GM10847 (cell line): Measurements from ENCODE around the gene ASCC1.

ENCODE experiments used
- POLR2A ChIP-seq: IDR thresholded peaks from 2 replicates; pipeline ENCODE4 v1.6.1; 2011; ENCODE audit not compliant: insufficient read length; ENCODE audit errors: extremely low read depth

Gene ASCC1

DNA sequence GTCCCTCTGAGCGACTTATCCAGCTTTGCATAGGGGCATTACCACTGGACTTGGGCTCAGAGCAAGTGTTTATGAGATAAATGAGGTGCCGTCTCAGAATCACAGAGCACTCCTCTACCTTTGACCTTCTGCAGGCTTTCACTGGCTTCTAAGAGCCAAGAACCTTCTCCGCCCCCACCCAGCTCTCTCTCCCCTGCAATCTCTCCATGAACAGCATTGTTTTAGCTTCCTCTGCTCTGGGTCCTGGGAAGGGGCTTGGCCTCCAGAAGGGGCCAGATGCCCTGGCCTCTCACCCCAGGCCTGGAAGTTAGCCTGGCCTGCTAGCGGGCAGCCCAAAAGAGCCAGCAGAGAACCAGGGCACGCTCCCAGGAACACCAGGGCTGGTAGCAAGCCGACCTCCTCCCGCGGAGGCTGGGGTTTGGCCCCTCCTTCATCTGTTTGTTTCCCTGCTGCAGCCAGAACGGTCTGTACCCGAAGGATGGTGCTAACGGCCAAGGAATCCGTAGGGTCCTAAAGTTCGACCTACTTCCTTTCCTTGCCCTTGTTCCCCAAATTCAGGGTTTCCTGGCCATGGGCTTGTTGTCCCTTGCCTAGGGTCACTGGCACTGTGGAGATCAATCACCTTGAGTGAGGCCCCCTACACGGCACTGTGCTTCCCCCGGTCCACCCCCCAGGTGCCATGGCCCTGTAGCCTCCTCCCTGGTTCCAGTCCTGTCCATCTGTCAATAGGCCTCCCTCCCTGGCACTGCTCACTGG, 38.9 kb upstream of the ASCC1 start:
- TF ChIP-seq POLR2A, result peak; percentile 21

DNA sequence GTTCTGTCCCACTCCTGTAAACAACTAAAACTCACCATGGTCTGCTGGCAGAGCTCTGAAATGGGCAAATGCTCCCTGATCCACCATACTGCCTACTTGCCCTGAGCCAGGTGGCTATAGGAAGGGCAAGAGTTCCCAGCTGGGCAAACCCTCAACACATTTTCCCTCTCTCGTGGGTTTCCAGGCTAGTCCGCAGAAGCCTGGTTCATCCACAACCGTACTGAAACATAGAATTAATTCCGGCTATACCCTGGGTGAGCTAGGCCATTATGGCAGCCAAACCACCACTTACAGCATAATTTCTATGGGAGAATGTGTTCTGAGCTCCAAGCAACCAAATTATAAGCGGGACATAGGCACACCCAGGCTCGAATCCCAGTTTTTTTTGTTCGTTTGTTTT, 37.5 kb upstream of the ASCC1 start:
- TF ChIP-seq POLR2A, result no peak

DNA sequence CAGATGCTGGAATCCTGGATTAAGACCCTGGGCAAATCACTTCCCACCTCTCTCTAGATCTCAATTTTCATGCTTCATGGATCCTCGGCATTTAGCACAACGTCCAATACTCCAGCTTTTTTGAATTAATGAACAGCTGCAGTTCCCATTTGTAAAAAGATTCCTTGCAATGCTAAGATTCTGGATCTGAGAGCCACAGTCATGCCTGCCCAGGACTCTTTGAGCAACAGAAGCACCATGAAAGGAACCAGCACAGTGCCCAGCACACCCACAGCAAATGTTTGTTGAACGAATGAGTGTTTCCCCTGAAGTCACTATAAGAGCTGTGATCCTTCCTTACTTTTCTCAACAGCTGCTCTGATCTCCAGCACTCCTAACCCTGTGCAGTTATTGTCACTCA, 36.9 kb upstream of the ASCC1 start:
- TF ChIP-seq POLR2A, result no peak

GRCh38 chr10:72251635-72252034, 35.6 kb upstream of the ASCC1 start:
- TF ChIP-seq POLR2A, result no peak

- no peak for TF ChIP-seq POLR2A
These were observed 34.6 kb upstream of the ASCC1 start for GRCh38 chr10:72250666-72251065.

- peak; percentile 55 for TF ChIP-seq POLR2A
These were observed 32.5 kb upstream of the ASCC1 start for GRCh38 chr10:72248468-72249151.

DNA sequence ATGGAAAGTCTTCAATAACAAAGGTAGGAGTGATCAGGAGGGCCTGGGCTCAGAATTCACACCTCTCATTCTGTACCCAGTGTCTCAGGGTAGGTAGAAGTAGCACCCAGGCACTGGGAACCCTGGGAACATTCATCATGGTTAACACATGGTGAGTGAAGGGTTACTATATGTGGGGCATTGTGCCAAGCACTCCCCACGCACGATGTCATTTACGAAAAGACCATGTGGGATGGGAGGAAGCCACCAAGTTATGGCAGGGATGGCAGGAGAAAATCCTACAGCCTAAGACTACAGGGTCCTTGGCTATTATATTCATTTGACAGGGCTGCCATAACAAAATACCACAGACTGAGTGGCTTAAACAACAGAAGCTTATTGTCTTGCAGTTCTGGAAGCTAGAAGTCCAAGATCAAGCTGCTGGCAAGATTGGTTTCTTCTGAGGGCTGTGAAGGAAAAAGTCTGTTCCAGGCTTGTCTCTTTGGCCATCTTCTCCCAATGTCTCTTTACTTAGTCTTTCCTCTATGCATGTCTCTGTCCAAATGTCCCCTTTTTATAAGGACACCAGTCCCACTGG, 30.0 kb upstream of the ASCC1 start:
- no peak for TF ChIP-seq POLR2A

DNA sequence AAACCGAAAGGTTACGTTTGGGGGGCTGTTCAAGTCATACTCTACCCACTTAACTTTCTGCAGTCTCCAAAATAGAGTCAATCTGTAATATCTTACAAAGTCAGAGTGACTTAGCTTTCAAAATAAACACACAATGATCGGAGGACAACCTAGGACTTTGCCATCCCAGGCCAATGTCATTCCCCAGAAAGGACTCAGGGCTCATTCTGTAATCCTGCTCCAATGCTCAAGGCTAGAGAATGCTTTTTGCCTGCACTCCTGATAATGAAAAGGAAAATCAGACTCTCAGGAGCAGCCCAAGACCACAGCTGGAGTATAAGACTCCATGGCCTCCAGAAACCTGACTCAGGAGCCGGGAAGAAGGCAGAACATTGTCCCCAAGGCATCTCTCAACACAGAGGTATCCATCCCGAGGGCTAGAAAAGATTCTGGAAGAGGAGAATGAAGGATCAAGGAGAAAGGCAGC, 28.5 kb upstream of the ASCC1 start:
- TF ChIP-seq POLR2A, result no peak

DNA sequence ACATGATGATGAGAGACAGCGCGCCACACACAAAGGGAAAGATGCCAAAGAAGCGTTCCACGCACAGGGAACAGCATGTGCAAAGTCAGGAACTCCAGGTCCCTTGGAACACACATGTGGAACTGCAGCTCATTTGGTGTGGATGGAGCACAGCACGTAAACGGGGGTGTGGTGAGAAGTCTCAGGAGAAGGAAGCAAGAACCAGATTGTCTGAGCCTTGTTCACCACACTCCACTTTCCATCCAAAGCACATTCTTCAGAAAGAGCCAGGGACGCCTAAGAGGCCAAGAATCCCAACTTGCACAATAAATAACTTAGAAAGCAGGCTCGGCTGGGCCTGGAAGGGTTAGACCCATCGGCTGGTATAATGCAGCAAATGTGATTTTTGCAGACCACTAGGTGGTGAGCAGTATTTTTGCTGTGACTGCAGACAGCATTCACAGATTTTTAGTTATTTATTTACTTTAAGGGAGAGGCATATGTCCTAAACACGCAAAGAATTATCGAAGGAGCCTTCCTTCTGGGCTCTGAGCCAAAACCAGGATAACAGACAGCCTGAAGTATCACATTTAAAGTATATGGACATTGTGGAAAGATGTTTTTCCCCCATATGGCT, 27.9 kb upstream of the ASCC1 start:
- no peak for TF ChIP-seq POLR2A

DNA sequence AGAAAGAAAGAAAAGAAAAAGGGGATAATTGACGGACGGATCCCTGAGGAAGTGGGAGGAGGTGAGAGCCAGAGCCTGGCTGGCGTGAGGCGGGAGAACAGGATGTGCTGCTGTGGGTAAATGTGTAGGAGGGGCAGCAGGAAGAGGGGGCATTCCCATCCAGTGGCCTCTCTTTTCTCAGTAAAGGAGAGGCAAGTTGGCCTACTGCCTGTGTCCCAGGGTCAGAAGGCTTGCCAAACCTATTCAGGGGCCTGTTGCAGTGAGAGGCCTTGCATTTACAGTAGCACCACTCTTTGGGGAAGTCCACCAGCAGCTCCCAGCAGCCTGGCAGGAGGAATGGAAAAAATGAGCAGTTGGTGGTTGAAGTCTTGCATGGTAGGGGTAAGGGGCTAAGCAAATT, 26.6 kb upstream of the ASCC1 start:
- no peak for TF ChIP-seq POLR2A

- TF ChIP-seq POLR2A, result no peak
These were observed 25.7 kb upstream of the ASCC1 start for GRCh38 chr10:72241691-72242252.

DNA sequence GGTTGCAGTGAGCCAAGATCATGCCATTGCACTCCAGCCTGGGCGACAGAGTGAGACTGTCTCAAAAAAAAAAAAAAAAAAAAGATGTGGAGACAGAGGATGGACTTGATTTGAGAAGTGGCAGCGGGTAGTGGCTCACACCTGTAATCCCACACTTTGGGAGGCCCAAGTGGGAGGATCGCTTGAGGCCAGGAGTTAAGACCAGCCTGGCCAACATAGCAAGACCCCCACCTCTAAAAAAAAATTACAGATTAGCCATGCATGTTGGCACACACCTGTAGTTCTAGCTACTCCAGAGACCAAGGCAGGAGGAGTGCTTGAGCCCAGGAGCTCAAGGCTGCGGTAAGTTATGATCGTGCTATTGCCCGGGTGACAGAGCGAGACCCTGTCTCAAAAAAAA, 24.3 kb upstream of the ASCC1 start:
- no peak for TF ChIP-seq POLR2A

GRCh38 chr10:72239409-72239808, 23.3 kb upstream of the ASCC1 start:
- no peak for TF ChIP-seq POLR2A

GRCh38 chr10:72238392-72239175, 22.5 kb upstream of the ASCC1 start:
- TF ChIP-seq POLR2A, result no peak
